Lower lobe of right lung (tissue), 2 donors: ENCODE data around the gene ADGRB3. TPM values are rescaled to one million over a fixed set of nuclear protein-coding genes. Genes with fewer than 3 reads are reported as not detected.

Source experiments
- ATAC-seq, 2 donors: fragments of 200-7000 bp; cut with Tn5 transposase; one replicate each; pipeline ENCODE4 v1.9.1; 2020 to 2022; ENCODE audit warnings: mild to moderate bottlenecking in 2 of 2, moderate library complexity in 2 of 2
- DNase-seq: peaks from one replicate; pipeline ENCODE4 v3.0.0-alpha.2; 2020
- H3K27ac ChIP-seq: fragments of 200-600 bp; one replicate; pipeline ENCODE4 v1.8.0; 2022
- H3K27me3 ChIP-seq: fragments of 200-600 bp; one replicate; pipeline ENCODE4 v1.8.0; 2022; ENCODE audit warnings: low read depth
- H3K36me3 ChIP-seq: fragments of 200-600 bp; one replicate; pipeline ENCODE4 v1.8.0; 2022; ENCODE audit warnings: mild to moderate bottlenecking
- H3K4me1 ChIP-seq: fragments of 200-600 bp; one replicate; pipeline ENCODE4 v1.8.0; 2022
- H3K4me3 ChIP-seq: fragments of 200-600 bp; one replicate; pipeline ENCODE4 v1.8.0; 2022; ENCODE audit warnings: mild to moderate bottlenecking
- H3K9me3 ChIP-seq: fragments of 200-600 bp; one replicate; pipeline ENCODE4 v1.8.0; 2022
- intact Hi-C: fragments of 100-400 bp; cut with DNase I; formaldehyde crosslinking; loops from one replicate; pipeline ENCODE4 v1.11.0; 2022
- total RNA-seq: library from RNA; stranded (reverse); fragmentation: NEBNext Ultra II Directional; extraction: Animal tissue kit (Norgen Biotek cat#: 25700); gene quantifications from one replicate; pipeline ENCODE4 v1.2.1, GENCODE V29; 2021
- TF ChIP-seq, protein P1 (sequence below): fragments of 200-600 bp; IDR thresholded peaks from one replicate; pipeline ENCODE4 v1.8.0; 2022; ENCODE audit warnings: antibody characterized with exemption, mild to moderate bottlenecking
- donor health status: DM: no; HTN: yes; CAD: no; lungs with severe emphysema.

ADGRB3 gene
- total RNA-seq, 1 donor from 2014 or later, result 2.3 TPM

DNA sequence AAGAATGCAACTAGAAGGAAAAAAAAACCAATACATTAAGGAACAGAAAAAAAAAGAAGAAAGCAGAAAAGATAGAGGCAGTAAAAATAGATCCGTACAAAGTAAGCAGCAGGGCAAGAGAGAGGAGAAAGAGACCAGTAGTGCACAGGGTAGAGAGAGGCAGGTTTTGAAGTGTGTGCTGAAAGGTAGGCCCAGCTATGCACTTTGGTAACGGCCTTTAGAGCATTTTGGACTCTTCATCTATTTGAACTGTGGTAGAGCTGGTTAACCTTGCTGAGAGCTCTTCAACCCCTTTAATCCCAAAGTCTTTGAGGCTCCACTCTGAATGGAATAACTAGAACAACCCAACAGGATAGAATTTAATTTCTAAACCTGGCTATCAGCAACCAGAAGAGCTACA is 45.2 kb downstream of the ADGRB3 start:
- TF ChIP-seq, protein P1, sequence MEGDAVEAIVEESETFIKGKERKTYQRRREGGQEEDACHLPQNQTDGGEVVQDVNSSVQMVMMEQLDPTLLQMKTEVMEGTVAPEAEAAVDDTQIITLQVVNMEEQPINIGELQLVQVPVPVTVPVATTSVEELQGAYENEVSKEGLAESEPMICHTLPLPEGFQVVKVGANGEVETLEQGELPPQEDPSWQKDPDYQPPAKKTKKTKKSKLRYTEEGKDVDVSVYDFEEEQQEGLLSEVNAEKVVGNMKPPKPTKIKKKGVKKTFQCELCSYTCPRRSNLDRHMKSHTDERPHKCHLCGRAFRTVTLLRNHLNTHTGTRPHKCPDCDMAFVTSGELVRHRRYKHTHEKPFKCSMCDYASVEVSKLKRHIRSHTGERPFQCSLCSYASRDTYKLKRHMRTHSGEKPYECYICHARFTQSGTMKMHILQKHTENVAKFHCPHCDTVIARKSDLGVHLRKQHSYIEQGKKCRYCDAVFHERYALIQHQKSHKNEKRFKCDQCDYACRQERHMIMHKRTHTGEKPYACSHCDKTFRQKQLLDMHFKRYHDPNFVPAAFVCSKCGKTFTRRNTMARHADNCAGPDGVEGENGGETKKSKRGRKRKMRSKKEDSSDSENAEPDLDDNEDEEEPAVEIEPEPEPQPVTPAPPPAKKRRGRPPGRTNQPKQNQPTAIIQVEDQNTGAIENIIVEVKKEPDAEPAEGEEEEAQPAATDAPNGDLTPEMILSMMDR, result no peak
- no peaks in the 10 kb centered on the region for H3K9me3 ChIP-seq
- H3K27me3 ChIP-seq, result no peaks in the 10 kb centered on the region
- intact Hi-C loops, result no loop called here
- no peak for ATAC-seq
- H3K4me1 ChIP-seq, result no peaks in the 10 kb centered on the region
- no peak for DNase-seq
- no peaks in the 10 kb centered on the region for H3K36me3 ChIP-seq
- no peak overlapping the region for H3K4me3 ChIP-seq
- H3K27ac ChIP-seq, result no peak overlapping the region

DNA sequence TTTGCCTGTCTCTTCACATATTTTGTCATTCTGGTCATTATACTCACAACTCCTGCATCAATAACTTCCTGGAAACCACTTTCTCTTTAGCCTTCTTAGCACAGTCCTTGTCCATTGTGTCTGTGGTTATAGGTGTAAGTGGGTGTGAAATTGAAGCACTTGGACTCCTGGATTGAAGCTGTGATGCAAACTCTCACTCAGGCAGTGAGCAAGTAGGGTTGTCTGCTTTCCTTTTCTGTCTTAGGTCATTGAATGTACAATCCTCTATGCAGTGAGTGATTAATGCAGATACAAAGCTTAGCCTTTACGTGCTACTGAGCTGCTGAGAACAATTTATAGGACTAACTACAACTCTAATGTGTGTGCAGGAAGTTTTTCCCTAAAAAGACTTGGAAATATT is 54.8 kb downstream of the ADGRB3 start:
- intact Hi-C loops, result no loop called here
- TF ChIP-seq, protein P1, result no peak
- ATAC-seq (no peak), DNase-seq (no peak)
- no peaks in the 10 kb centered on the region for H3K36me3 ChIP-seq
- no peaks in the 10 kb centered on the region for H3K27me3 ChIP-seq
- H3K9me3 ChIP-seq, result no peaks in the 10 kb centered on the region
- H3K4me1 ChIP-seq, result no peaks in the 10 kb centered on the region
- H3K27ac ChIP-seq, result no peak overlapping the region
- no peak overlapping the region for H3K4me3 ChIP-seq

DNA sequence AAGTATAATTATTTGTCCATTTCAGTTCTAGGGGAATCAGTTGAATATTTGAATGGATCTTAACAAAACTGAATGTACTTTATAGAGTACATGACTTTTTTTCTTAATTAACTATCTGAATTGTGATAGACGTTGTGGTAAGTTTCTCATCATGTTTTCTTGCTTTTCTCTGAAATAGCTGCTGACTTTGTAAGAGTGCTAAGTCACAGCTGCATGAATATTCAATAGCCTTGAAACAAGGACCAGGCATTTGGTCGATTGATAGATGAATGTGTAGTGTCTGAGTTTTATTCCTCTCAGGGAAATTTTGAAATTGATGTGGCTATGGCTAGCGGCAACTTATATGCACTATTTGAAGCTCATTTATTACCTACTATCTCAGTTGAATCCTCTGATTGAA is 56.0 kb downstream of the ADGRB3 start:
- intact Hi-C loops, result no loop called here
- ATAC-seq, result no peak

DNA sequence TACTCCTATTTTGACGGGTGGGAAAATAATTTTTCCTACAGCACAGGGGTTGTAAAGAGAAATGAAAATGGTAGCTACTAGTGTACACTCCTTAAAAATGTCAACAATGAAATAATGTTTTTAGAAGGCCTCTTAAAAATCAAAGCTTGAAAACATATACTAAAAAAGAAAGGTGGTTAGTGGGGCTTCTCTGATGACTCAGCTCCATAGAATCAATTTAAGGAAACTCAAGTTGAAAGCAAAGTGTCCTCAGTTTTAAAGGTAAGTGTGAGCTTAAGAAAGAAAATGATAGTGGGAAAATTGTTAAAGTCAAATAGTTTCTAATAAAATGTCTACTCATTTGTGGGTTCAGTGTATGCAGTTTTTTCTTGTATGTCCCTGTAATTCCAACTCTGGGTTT is 58.2 kb downstream of the ADGRB3 start:
- Histone ChIP-seq H3K4me3 (no peak overlapping the region), H3K27ac (no peak overlapping the region), H3K27me3 (no peaks in the 10 kb centered on the region), H3K4me1 (no peaks in the 10 kb centered on the region), H3K36me3 (no peaks in the 10 kb centered on the region), H3K9me3 (no peaks in the 10 kb centered on the region)
- ATAC-seq (no peak), DNase-seq (no peak)
- intact Hi-C loops, result no loop called here
- TF ChIP-seq, protein P1, result no peak

More for the DNA sequence above, 56.0 kb downstream of the ADGRB3 start:
- Histone ChIP-seq H3K4me3 (no peak overlapping the region), H3K9me3 (no peaks in the 10 kb centered on the region), H3K36me3 (no peaks in the 10 kb centered on the region), H3K4me1 (no peaks in the 10 kb centered on the region), H3K27me3 (no peaks in the 10 kb centered on the region), H3K27ac (no peak overlapping the region)
- no peak for DNase-seq
- TF ChIP-seq, protein P1, result no peak

DNA sequence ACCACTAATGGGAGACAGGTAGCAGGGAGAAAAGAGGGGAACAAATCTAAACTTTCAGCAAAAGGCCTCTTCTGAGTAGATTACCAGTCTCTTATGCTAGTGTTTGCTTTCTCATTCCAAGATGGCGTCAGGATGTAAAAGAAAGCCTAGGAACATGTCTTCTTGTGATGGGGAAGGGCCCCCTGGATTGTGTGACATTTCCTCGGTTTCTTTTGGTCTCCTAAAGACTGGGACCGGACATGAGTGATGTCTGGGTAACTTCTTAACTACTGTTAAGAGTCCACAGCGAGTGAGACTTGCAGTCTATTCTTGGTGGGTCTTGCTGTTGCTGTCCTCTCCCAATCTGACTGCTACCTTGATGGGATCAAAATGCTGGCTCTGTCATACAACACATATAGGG is 60.3 kb downstream of the ADGRB3 start:
- Histone ChIP-seq H3K4me3 (no peak overlapping the region), H3K27me3 (no peaks in the 10 kb centered on the region), H3K9me3 (no peaks in the 10 kb centered on the region), H3K4me1 (no peaks in the 10 kb centered on the region), H3K36me3 (no peaks in the 10 kb centered on the region), H3K27ac (no peak overlapping the region)
- DNase-seq (no peak), ATAC-seq (no peak)
- intact Hi-C loops, result no loop called here
- TF ChIP-seq, protein P1, result no peak

DNA sequence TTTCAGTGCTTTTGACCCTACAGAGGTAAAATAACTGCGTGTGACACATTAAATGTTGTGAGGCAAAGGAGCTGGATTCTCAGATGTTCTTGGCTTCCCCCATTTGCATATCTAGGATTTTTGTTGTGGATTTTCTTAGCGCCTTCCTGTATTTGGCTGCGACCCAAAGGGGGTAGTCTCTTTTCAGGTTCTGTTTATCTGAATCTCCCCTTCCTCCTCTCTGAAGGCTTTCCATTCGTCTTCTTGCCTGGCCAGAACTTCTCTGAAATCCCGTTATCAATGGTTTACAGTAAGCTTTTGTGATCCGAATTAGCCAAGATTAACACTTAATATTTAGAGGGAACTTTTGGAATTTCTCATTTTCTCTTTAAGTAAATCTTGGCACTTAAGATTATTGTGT is 60.8 kb downstream of the ADGRB3 start:
- Histone ChIP-seq H3K4me1 (no peaks in the 10 kb centered on the region), H3K9me3 (no peaks in the 10 kb centered on the region), H3K36me3 (no peaks in the 10 kb centered on the region), H3K27ac (no peak overlapping the region), H3K27me3 (no peaks in the 10 kb centered on the region), H3K4me3 (no peak overlapping the region)
- intact Hi-C loops, result no loop called here
- ATAC-seq (no peak), DNase-seq (no peak)
- TF ChIP-seq, protein P1, result no peak
